HG02970 (cell line): ENCODE data around the gene FIGLA.

ENCODE experiments used
- ATAC-seq: cut with Tn5 transposase; IDR thresholded peaks from one replicate; pipeline ENCODE4 v1.9.1; 2021; ENCODE audit warnings: mild to moderate bottlenecking, moderate library complexity, moderate number of reproducible peaks; ENCODE audit not compliant: unreplicated experiment, low FRiP score

Gene FIGLA, protein sequence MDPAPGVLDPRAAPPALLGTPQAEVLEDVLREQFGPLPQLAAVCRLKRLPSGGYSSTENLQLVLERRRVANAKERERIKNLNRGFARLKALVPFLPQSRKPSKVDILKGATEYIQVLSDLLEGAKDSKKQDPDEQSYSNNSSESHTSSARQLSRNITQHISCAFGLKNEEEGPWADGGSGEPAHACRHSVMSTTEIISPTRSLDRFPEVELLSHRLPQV

DNA sequence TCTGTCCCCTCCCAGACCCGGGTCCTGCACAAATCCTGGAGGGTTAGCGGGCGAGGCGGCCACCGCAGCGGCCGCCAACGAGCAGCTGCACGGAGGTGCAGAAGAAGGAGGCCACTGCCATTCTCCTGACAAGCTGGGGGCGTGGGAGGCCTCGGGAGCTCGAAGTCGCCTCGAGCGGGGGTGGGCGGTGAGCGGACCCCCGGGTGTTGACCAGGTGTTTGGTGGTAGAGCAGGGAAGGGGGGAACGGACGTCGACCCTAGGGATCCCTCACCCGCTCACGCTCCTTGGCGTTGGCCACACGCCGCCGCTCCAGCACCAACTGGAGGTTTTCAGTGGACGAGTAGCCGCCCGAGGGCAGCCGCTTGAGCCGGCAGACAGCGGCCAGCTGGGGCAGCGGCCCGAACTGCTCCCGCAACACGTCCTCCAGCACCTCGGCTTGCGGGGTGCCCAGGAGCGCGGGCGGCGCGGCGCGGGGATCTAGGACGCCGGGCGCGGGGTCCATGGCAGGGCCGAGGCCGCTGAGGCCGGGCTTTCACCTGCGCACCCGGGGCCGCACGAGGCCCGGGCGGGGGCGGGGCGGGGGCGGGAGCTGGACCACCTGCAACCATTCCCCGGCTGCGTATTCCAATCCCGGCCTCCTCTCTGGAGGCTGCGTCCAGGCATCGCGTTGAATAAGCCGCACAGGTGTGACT is at the start of gene FIGLA:
Gene FIGLA, minus strand, starts transcription at position 508 of the 693 bp plus-strand sequence. Its CDS starts 5 bp downstream, at position 503.
- ATAC-seq = no peak

DNA sequence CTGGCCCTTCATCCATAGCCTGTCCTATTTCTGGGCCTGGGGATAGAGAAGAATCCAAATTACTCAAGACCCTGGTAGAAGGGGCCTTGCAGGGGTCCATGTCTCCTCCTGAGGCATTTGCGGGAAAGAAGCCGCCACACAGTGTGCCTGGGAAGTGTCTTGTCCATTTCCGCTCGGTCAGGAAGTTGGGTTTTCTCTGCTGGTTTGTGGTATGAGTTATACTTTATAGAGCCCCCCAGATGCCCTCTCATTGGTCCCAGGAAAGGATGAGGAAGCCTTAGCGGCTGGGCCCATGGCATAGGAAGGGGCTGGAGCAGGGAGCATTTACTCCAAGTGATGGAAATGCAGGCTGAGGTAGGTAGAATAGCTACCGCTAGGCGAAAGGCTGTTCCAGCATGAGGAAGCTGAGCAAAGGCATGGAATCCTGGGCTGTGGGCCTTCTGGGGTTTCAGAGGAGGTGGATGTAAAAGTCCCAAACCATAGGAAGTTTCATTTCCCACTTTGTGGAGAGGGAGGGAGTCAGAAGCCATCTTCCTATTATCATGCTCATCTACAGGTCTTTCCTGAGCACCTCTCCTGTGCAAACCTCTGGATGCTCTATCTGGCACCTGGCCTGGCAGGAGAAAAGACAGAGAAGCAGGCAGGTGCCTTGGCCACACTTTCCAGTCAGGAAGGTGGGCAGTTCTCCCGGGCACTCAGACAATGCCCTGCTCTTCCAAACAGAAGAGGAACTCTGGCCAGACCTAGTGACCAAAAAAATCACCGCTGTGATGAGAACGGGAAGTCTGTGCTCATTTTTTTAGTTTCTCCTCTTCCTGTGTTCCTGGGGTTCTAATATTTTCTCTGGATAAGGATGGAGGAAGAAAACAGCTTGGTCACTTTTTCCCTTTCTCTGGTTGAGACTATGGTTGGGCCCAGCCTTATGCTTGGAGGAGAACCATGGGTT is 47.8 kb upstream of the FIGLA start:
- ATAC-seq = no peak

DNA sequence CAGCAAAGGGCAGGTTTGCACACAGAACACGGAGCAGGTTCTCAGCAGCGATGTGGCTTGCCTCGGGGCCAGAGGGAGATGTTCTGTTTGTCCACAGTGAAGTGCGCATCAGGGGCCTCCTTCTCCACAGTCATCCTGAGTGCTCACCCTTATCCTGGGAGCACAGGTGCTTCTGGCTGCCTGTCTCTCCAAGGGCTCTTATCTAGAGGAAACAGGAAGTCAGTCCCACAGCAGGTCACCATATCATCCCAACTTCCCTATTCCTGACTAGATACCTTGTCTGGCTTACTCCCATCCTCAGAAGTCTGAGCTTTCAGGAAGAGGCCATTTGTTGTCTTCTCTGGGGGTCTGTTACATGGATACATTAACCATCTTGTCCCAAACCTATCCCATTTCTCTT is 45.2 kb upstream of the FIGLA start, which contains the start of gene CD207:
Gene CD207, minus strand, starts transcription at position 174 of the 400 bp plus-strand sequence. Its CDS starts 40 bp downstream, at position 134.
- no peak for ATAC-seq

DNA sequence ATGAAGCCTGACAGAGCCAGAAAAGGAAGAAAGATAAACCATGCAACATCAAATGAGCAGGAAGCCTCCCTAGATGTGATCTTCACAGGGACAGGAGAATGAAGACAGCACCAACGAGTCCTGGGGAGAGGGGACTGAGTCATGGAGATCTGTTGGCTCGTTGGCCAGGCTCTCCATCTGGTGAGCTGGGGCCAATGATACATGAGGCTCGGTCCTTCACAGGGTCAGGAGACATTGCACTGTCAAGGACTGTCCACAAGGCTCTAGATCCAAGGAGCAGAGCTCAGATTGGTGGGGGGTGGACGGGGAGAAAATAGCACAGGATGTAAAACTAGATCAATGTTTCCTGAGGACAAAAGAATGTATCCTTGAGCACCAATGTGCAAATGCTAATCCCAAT is 44.4 kb upstream of the FIGLA start:
- no peak for ATAC-seq

DNA sequence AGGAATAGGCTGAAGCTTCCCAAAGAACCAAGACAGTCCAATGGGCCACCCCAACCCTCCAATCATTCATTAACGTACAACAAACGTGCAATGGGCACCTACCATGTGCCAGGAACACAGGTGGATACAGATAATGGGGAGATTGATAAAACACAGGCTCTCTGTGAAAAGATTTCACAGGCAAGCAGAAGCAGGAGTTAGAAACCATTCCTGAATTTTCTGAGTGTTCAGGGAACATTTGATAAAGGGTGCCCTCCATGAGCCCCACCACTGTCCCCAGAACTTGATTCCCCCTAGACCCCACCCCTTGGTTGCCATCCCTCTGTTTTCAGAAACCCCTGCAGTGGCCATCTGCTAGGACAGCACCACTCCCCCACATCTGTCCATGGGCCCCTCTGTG is 43.7 kb upstream of the FIGLA start:
- no peak for ATAC-seq

DNA sequence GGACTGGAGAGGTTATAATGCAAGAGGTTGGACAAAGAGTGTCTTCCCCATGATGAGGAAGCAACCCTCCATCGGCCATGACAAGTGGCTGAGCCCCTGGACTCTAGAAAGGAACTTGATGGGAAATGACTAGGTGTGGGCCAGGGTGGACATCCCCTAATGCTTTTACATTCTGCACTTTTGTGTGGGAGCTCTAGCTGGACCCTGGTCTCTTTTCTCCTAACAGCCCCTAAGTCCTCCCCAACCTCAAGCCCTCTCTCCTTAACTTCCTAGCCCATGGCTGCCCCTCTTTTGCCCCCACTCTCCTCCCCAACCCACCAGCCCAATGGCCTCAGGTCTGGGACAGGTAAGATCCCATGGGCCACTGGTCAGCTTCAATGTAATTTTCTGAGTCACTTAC is 42.8 kb upstream of the FIGLA start:
- no peak for ATAC-seq

DNA sequence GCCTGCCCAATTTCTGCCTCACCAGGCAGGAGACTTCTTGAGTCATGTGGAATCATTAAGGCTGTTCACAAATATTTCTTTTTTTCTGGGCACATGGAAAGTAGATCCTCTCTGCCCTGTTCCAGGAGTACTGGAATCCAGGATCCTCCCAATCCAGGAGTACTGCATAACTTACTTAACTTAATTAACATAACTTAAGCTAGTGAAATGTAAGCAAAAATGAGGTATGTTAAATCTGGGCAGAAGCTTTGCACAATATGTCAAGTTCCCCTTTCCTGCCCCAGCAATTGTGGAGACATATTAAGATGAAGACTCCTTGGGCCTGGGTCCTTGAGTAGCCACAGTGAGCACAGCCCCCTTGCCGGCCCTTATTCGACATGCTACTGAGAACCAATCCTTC is 41.9 kb upstream of the FIGLA start:
- no peak for ATAC-seq

DNA sequence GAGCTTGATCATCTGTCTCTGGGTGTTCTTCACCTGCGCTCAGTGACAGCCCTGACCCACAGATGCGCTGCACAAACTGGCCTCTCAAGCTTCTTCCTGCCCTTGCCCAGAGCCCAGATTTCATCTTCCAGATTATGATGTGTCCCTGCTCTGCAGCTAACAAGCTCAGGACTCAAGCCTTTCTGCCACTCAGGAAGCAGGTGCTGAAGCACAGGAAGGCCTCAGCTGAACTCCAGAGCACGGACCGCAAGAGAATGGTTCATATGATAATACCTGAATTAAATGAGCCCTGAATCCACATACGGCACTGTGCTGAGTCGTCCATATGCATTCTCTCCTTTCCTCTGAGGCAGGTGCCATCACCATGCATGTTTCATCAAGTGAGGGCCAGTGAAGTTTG is 41.4 kb upstream of the FIGLA start:
- no peak for ATAC-seq

DNA sequence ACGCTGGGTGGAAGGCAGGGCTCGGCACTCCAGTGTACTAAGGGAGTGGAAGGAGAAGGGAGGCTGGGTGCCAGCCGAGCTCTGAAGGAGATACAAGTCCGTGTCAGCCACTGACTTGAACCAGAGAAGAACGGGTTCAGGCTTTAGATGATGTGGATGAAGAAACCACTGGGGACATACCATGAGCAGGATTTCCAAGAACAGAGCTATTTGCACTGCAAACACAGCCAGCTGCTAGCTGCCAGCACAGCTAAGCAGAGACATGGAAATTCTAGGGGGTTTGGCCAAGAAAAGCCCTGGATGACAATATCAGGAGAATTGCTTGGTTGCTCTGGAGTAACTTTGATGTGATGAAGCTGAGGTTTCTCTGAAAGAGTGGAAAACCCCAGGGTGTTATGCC is 39.9 kb upstream of the FIGLA start:
- no peak for ATAC-seq

DNA sequence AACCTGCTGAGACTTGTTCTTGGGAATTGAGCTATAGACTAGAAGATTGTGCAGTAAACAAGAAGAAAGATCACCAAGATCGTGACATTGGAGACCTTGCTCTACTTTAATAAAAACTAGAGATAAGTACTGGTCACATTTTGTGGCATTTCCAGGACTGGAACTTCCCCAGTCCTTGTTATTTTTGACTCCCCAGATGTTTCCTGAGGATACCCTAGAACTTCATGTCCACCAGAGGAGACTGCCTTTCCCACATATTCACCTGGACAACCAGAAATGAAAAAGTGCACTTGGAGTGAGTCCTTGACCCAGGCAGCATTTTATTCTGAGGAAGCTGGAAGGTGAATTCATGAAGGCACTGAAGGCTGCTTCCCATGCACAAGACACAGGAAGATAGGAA is 39.5 kb upstream of the FIGLA start:
- no peak for ATAC-seq

DNA sequence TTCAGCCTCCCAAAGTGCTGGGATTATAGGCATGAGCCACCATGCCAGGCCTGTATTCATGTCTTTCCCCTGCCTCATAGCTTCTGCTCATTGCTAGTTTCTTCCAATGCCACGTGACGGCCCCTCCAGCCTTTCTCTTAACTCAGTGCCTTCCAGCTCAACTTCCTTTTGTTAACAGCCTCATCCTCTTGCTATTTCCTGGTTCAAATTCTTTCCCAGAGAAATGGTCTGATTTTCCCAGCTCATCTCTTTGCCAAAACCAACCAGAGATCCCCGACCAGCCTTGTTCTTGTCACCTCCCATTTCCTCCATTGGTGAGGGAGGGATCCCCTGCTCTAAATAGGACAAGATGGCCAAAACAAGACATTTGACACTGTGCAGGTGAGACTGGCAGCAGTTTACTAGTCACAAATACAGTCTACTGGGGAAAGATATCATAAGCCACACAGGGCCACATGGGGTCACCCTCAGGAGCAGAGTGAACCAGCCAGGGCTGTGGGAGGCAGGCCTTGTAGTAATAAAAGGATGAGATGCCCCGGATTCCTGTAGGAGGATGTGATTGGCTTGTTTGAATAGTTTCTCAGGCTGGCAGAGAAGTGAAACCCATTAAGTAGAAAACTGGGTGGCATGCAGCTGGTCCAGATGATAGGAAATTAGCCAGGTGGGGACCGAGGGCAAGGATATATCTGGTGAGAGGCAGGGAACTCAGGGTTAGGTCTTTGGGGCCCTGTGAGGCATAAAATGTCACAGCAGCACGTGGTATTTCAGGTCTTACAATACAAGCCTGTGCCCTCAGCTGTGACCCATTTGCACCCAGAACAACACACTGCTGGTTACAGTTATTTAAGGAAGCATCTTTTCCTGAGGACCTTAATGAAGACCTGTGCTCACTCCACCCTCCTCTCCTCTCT is 38.7 kb upstream of the FIGLA start:
- ATAC-seq = no peak

DNA sequence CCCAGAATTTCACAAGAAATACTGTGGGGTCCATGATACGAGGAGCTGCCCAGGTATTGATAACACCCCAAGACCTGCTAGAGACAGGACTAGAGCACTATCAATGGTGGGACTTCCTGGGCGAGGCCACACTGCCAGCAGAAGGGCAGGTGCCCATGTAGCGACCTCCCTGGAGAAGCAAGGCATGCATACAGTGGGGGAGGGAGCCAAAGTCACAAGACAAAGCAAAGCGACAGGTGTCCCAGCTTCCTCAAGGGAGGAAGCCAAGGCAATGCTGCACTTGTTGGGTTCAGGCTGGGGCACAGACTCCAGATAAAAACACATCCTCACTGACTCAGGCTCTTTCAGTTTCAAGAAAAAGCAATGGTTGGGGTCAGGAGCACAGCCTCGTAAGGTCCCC is 37.7 kb upstream of the FIGLA start:
- no peak for ATAC-seq

DNA sequence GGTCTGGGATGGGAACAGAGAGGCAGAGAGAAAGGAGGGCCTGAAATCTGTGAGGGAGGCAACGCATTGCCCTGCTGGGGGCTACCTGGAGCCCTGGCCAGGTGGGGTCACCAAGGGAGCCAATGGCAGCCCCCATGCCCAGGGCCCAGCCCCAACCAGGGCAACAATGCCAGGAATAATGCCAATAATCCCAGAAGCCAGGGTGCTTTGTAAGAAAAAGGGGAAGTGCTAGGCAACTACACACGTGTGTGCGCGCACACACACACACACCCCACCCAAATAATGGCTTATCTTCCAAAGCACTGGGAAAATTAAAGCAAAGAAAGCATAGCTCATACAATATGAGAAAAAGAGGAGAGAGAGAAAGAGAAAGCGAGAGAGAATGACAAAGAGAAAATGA is 36.9 kb upstream of the FIGLA start:
- ATAC-seq = no peak

DNA sequence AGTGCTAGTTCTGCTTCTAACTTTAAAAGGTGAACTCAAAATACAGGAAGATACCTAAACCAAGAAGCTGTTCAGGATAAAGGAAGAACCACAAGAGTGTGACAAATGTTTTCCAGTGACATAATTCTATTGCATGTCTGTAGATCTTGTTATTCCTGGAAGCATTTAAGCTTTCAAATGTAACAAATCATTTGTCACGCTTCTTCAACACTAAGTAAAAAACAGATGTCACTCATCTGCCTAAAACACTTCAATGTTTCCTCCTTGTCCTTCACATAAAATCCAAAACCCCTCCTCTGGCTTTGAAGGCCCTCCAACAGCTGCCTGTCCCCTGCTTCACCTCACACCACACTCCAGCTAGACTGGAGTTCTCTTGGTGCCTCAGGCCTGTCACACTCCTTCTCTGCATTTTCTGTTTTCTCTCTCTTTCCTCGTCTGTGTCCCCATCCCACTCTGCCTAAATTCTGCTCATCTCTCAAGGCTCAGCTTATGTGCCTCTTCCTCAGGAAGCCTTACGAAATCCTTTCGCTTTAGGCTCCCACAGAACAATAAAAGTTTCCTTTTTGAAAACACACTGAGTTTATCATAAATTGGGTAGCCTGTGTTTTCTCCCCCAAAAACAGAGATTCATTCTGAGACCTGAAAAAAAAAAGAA is 36.4 kb upstream of the FIGLA start:
- no peak for ATAC-seq

DNA sequence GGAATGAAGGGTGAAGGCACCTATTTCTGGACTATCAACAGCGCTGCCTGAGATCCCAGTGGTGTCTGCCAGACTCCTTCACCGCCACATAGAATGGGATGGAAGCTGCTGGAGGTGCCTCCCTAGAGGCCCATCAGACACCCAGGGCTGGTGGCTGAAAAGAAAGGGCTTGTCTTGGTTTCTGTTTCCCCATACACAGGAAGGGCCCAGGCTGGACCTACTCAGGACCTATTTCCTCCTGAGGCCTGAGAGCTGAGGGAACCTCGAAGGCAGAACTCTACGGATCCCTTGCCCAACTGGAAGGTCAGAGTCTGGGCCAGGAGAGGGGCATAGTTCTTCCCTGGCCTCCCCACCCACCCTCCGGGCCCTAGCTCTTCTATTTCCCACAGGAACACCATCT is 32.8 kb upstream of the FIGLA start:
- no peak for ATAC-seq

DNA sequence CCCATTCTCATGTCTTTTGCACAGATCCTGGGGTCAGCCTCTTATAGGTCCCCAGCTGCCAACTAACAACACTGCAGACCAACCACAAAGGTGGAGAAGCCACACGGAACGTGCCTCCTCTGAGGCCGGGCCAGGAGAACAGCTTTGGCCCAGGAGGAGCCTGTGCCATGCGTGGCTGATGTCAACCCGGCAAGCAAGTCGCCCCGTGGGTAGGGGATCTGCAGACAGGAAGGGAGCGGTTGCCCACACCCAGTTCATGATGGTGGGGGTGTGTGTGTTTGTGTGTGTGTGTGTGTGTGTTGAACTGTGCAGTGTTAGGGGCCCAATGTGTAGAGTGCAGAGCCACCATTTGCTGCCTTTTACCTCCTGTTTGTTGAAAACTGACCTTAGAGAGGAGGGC is 32.4 kb upstream of the FIGLA start:
- no peak for ATAC-seq

DNA sequence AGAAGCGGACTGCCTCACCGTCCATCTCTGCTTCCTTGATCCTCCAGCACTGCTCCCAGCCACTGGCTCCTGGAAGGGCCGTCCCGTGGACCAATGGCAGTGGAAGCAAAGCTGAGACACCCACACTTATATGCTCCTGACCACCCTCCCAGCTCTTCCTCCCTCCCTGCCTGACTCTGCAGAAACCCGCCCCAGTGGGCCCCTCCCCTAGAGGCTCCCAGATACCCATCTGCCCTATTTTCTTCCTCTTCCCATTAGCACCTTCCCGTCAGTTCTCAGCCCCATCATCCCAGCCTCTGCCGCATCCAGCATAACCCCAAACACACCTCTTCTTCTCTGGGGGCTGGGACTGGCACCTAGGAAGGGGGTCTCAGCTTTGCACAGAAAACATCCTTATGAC is 30.1 kb upstream of the FIGLA start, which contains the start of gene CLEC4F:
Gene CLEC4F, minus strand, starts transcription at position 101 of the 400 bp plus-strand sequence. Its CDS starts 76 bp downstream, at position 25.
- no peak for ATAC-seq

DNA sequence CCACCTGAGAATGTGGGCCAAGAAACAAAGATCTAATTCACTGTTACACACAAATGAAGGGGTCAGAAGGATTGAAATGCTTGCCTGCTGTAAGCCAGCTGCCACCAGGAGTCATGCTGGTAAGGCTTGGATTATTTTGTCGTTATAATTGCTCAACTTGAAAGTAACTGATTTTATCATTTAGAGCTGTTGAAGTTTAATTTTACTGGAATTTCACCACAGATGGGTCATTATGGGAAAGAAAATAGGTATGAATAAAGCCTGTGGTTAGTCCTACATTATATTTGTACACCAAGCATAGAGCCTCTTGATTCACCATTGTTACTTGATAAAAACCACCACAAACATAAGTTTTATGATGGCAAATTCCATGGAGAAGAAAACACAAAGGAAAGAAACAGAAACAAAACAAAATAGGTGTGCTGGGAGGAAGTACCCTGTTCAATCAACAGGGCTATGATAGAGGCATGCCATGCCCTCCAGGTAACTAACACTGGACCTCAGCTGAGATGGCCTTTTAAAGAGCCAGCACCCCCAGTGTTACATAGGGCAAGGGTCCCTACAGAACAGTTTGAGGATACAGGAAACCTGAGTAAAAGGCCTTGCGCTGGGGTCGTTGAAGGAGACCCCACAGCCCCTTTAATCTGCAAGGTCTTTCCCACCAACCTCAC is 27.0 kb upstream of the FIGLA start:
- ATAC-seq = no peak

DNA sequence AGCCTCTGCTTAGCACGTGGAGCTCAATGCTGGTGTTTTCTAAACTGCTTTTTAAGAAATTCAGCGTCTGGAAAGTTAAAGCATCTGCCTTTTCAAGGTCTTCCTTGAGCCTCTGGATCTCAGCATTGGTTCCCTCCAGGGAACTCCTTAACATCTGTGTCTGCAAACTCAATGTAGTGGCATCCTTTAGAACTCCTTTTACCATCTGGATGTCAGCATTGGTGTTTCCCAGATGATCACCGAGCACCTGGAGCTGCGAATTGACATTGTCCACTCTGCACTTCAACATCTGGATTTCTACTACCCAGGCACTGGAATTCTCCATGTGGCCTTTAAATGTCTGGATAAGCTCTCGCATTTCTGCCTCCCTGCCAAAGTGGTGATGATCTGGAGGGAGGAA is 26.3 kb upstream of the FIGLA start:
- no peak for ATAC-seq
